ENCODE results near the gene PXMP4.

PXMP4 gene

GRCh38 chr20:33731693-33732165 lies 11.6 kb upstream of the PXMP4 start, which contains the start of gene ZNF341:
Gene ZNF341 (plus strand): TSS chr20:33731996. CDS start chr20:33732022, 26 bp downstream.
- DNase-seq, result peak; percentile 89

- DNase-seq, result no peak
These were observed 11.0 kb upstream of the PXMP4 start for GRCh38 chr20:33730946-33731692.

GRCh38 chr20:33729101-33729500 lies 9.0 kb upstream of the PXMP4 start:
- DNase-seq, result no peak

- no peak for DNase-seq
These were observed 8.4 kb upstream of the PXMP4 start for GRCh38 chr20:33728463-33728862.

DNA sequence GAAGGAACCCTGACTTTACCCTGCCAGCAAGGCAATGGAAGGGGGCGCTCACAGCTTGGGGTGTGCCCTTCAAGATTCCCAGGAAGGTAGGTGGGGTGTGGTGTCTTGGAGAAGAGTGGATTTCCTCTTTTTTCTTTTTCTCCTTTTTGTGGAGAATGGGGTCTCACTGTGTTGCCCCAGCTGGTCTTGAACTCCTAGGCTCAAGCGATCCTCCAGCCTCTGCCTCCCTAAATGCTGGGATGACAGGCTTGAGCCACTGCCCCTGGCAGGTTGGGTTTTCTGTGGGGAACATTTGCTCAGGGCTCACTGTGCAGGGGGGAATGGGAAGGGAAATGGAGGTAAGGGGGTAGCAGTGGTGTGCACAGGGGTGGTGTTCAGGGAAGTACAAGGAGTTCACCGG lies 7.7 kb upstream of the PXMP4 start:
- no peak for DNase-seq

GRCh38 chr20:33727115-33727479 lies 7.0 kb upstream of the PXMP4 start:
- no peak for DNase-seq

- no peak for DNase-seq
These were observed 5.6 kb upstream of the PXMP4 start for GRCh38 chr20:33725607-33726264.

DNA sequence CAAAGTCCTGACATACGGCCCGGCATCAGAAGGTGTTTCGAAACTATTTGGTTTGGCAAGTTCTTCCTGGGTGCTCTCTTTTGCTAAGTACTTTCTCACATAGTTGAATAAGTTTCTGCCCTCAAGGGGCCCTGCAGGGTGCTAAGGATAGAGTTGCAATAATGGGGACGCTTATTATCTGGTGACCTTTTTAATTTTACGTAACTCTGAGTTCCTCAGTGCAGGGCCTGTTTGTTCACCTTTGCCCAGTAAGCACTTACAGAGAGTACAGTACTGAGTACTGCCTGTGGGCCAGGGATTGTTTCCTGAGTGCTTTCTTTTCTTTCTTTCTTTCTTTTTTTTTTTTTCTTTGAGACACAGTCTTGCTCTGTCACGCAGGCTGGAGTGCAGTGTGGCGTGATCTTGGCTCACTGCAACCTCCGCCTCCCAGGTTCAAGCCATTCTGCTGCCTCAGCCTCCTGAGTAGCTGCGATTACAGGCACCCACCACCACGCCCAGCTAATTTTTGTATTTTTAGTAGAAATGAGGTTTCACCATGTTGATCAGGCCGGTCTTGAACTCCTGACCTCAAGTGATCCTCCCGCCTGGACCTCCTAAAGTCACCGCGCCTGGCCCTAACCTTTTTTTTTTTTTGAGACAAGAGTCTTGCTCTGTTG lies 4.5 kb upstream of the PXMP4 start:
- no peak for DNase-seq

DNA sequence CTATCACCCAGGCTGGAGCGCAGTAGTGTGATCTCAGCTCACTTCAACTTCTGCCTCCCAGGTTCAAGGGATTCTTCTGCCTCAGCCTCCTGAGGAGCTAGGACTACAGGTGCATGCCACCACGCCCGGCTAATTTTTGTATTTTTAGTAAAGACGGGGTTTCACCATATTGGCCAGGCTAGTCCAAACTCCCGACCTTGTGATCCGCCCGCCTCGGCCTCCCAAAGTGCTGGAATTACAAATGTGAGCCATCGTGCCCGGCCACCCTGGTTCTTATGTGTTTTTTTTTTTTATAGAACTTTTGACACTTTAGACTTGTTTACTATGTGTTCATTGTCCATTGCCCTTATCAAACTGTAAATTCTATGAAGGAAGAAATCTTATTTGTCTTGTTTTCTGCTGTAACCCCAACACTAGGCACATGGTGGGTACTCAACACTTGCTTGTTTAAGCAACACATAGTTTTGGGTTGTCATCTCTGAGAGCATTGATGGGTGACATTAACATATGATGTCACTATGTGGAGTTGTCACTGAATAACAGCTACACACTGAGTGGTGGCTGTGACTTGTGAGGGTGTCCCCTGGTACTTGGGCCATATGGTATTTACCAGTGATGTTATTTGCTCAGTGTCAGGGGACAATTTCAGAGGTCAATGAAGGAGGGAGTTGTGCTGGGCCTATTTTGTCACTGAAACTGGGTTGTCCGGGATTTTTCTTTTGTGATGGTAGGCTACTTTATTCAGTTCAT lies 1.5 kb upstream of the PXMP4 start:
- DNase-seq, result no peak

GRCh38 chr20:33719277-33719988 lies 677 bp downstream of the PXMP4 start:
- no peak for DNase-seq

DNA sequence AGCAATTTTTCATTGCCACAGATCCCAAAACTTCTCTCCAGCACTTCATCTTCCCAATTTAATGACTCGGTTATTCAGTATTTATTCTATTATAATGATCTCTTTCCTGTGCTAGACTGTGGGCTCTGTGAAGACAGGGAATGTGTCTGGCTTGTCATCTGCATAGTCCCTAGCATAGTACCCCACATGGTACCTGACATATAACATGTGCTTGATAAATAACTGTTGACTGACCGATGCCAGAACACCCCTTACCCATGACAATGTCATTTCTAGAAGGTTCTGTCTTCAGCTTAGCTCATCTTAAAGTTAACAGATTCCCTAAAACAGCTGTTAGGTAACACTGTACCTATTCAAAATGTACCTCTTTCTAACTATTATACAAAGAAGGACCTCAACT lies 3.6 kb downstream of the PXMP4 start:
- DNase-seq, result no peak

GRCh38 chr20:33713865-33714367 lies 6.2 kb downstream of the PXMP4 start:
- no peak for DNase-seq

- DNase-seq, result no peak
These were observed 8.7 kb downstream of the PXMP4 start for GRCh38 chr20:33711446-33711738.

- DNase-seq, result no peak
These were observed 9.2 kb downstream of the PXMP4 start for GRCh38 chr20:33710681-33711445.

GRCh38 chr20:33709905-33710541 lies 10.1 kb downstream of the PXMP4 start:
- no peak for DNase-seq

- DNase-seq, result no peak
These were observed 10.7 kb downstream of the PXMP4 start for GRCh38 chr20:33709398-33709797.

DNA sequence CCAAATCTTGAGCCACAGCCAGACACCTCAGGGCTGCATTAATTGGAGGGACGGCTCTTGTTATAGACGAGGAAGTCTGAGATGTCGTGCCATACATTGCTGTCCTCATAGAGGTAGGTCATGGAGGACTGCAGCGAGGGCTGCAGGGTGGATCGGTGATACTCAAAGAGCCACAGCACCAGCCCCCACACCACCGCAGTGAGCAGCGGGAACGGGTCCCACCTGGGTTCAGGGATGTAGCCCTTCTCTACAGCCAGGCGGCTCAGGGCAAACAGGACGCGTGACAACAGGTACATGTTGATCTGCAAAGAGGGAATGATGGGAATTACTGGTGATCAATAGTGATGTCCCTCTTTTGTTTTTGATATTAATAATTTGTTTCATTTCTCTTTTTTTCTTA lies 12.4 kb downstream of the PXMP4 start:
- DNase-seq, result no peak

DNA sequence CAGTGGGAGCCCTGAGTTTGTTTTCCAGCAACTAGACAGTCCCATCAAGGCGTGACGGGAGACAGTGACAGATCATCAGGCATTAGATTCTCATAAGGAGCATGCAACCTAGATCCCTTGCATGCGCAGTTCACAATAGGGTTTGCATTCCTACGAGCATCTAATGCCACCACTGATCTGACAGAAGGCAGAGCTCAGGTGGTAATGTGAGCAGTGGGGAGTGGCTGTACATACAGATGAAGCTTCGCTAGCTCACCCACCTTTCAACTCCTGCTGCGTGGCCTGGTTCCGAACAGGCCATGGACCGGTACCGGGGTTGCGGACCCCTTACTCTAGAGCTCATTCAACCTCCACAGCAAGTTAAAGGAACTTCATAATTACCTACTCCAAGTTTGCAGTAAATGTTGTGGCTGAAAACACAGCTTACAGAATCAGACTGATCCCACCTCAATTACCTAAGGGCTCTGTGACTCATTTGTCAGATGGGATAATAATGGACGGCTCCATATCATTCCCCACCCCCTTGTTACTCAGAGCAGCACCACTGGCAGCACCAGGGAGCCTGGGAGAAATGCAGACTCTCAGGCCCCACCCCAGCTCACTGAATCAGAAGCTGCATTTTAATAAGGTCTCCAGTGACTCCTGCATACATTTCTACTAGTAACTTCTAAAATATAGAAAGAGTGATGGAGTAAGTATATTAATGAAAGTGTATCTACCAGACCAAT lies 15.7 kb downstream of the PXMP4 start:
- no peak for DNase-seq

GRCh38 chr20:33703498-33704137 lies 16.5 kb downstream of the PXMP4 start:
- DNase-seq, result no peak

DNA sequence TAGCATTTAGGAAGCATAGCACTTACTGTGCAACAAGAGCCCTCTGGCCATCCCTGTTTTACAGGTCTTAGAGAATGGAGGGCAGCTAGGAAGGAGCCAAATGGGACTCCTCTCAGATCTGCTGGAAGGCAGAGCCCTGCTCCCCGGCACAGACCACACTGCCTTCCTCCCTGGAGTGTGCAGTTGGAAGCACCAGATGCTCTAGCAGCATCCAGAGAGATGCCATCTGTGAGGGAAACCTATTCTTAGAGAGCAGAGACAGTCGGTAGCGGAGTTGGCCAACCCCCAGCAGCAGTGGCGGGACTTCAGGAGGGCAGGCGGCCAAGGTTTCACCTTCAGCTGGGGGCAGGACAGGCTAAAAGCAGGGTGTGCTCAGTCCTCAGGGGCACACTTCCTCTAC lies 17.2 kb downstream of the PXMP4 start:
- DNase-seq, result no peak

Measured in stimulated activated CD4-positive, alpha-beta T cell treated with anti-CD3 and anti-CD28 coated beads, Interleukin-4, amount 100 ng/mL, for 1 hour (primary cell).